Smooth muscle cell (in vitro differentiated cells): ENCODE measurements around the gene C10orf143. TPM values are rescaled to one million over a fixed set of nuclear protein-coding genes. Genes with fewer than 3 reads are reported as not detected.

Source experiments
- DNase-seq: peaks from one replicate; lab custom pipeline; 2025; ENCODE audit not compliant: unreplicated experiment; lab: John Stamatoyannopoulos, UW
- H2AFZ ChIP-seq: fragments of 200-600 bp; sonication (generic); 2 replicates; pipeline ENCODE4 v1.6.0; 2016; ENCODE audit warnings: antibody characterized with exemption, low read depth, mild to moderate bottlenecking
- H3F3A ChIP-seq: fragments of 200-600 bp; sonication (generic); 2 replicates; pipeline ENCODE4 v1.6.0; 2017; ENCODE audit warnings: antibody characterized with exemption, low read depth
- H3K27ac ChIP-seq: fragments of 200-600 bp; sonication (generic); 2 replicates; pipeline ENCODE4 v1.5.1; 2016; ENCODE audit warnings: low read depth, mild to moderate bottlenecking
- H3K27me3 ChIP-seq: fragments of 200-600 bp; sonication (generic); 2 replicates; pipeline ENCODE4 v1.6.1; 2016; ENCODE audit warnings: low read depth, mild to moderate bottlenecking
- H3K36me3 ChIP-seq: fragments of 200-600 bp; sonication (generic); 2 replicates; pipeline ENCODE4 v1.5.1; 2016; ENCODE audit warnings: low read depth
- H3K4me1 ChIP-seq: fragments of 200-600 bp; sonication (generic); 2 replicates; pipeline ENCODE4 v1.5.1; 2016; ENCODE audit warnings: low read depth
- H3K4me2 ChIP-seq: fragments of 200-600 bp; sonication (generic); 2 replicates; pipeline ENCODE4 v1.6.0; 2016; ENCODE audit warnings: mild to moderate bottlenecking
- H3K4me3 ChIP-seq: fragments of 200-600 bp; sonication (generic); 2 replicates; pipeline ENCODE4 v1.5.1; 2016; ENCODE audit warnings: mild to moderate bottlenecking
- H3K79me2 ChIP-seq: fragments of 200-600 bp; sonication (generic); 2 replicates; pipeline ENCODE4 v1.6.0; 2016; ENCODE audit warnings: low read depth, mild to moderate bottlenecking
- H3K9ac ChIP-seq: fragments of 200-600 bp; sonication (generic); 2 replicates; pipeline ENCODE4 v1.6.0; 2016; ENCODE audit warnings: low read depth
- H3K9me3 ChIP-seq: fragments of 200-600 bp; sonication (generic); replicated peaks from 2 replicates; pipeline ENCODE4 v1.5.1; 2016; ENCODE audit warnings: low read depth
- H4K20me1 ChIP-seq: fragments of 200-600 bp; sonication (generic); 2 replicates; pipeline ENCODE4 v1.6.0; 2016; ENCODE audit warnings: low read depth
- WGBS: methylation state at CpG from one replicate; pipeline ENCODE4 v1.1.7; 2016; ENCODE audit warnings: low lambda C conversion rate; 5-methylcytosine and 5-hydroxymethylcytosine counted together
- polyA plus RNA-seq: library from polyadenylated mRNA; unstranded; fragments of >200 nt; fragmentation: Nextera tagmentation; extraction: Ambion mirVana; gene quantifications from 2 replicates; pipeline ENCODE4 v1.2.1, GENCODE V29; 2016
- total RNA-seq: library from RNA; depleted of rRNA; stranded (reverse); fragments of >200 nt; gene quantifications from 2 replicates; pipeline ENCODE4 v1.2.3, GENCODE V29; 2014
- TF ChIP-seq, protein P1 (sequence below): fragments of 200-600 bp; sonication (generic); IDR thresholded peaks from 2 replicates; pipeline ENCODE4 v1.5.1; 2017; ENCODE audit warnings: borderline replicate concordance, mild to moderate bottlenecking, antibody characterized with exemption; ENCODE audit not compliant: insufficient read depth, poor library complexity, severe bottlenecking

The C10orf143 gene
- total and polyA plus RNA-seq, 2 experiments from 2014 or later: 2.0 TPM; not detected in 1

- H3K4me3 ChIP-seq: no peak overlapping the region
These were observed 27.8 kb upstream of the C10orf143 start for GRCh38 chr10:130138479-130138866.

GRCh38 chr10:130137659-130138478 is 27.2 kb upstream of the C10orf143 start:
- no peak for DNase-seq
- Histone ChIP-seq H3F3A (no peaks in the 10 kb centered on the region), H3K9ac (peak overlapping the region; percentile 97), H3K27ac (peak overlapping the region; percentile 97), H2AFZ (no peak overlapping the region), H4K20me1 (peaks cover 61% of the 10 kb centered on the region), H3K9me3 (no peaks in the 10 kb centered on the region), H3K79me2 (peaks cover 67% of the 10 kb centered on the region), H3K4me3 (peak overlapping the region; percentile 99), H3K36me3 (no peaks in the 10 kb centered on the region), H3K4me1 (peaks cover 13% of the 10 kb centered on the region), H3K4me2 (peak overlapping the region; percentile 90), H3K27me3 (no peaks in the 10 kb centered on the region)
- WGBS: 91% methylated on average over 28 of the region's 28 CpGs
- TF ChIP-seq, protein P1, sequence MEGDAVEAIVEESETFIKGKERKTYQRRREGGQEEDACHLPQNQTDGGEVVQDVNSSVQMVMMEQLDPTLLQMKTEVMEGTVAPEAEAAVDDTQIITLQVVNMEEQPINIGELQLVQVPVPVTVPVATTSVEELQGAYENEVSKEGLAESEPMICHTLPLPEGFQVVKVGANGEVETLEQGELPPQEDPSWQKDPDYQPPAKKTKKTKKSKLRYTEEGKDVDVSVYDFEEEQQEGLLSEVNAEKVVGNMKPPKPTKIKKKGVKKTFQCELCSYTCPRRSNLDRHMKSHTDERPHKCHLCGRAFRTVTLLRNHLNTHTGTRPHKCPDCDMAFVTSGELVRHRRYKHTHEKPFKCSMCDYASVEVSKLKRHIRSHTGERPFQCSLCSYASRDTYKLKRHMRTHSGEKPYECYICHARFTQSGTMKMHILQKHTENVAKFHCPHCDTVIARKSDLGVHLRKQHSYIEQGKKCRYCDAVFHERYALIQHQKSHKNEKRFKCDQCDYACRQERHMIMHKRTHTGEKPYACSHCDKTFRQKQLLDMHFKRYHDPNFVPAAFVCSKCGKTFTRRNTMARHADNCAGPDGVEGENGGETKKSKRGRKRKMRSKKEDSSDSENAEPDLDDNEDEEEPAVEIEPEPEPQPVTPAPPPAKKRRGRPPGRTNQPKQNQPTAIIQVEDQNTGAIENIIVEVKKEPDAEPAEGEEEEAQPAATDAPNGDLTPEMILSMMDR: no peak

More at GRCh38 chr10:130138479-130138866, 27.8 kb upstream of the C10orf143 start:
- H3K27me3 ChIP-seq: no peaks in the 10 kb centered on the region
- no peaks in the 10 kb centered on the region for H3F3A ChIP-seq
- no peaks in the 10 kb centered on the region for H3K36me3 ChIP-seq
- peak overlapping the region; percentile 90 for H3K4me2 ChIP-seq
- H3K79me2 ChIP-seq: peaks cover 73% of the 10 kb centered on the region
- H3K27ac ChIP-seq: peak overlapping the region; percentile 97
- no peak overlapping the region for H2AFZ ChIP-seq
- peaks cover 67% of the 10 kb centered on the region for H4K20me1 ChIP-seq
- no peaks in the 10 kb centered on the region for H3K9me3 ChIP-seq
- no peak for DNase-seq
- peak overlapping the region; percentile 97 for H3K9ac ChIP-seq
- H3K4me1 ChIP-seq: peaks cover 13% of the 10 kb centered on the region
- 45% methylated on average over 3 of the region's 3 CpGs for WGBS
- TF ChIP-seq, protein P1: no peak

DNA sequence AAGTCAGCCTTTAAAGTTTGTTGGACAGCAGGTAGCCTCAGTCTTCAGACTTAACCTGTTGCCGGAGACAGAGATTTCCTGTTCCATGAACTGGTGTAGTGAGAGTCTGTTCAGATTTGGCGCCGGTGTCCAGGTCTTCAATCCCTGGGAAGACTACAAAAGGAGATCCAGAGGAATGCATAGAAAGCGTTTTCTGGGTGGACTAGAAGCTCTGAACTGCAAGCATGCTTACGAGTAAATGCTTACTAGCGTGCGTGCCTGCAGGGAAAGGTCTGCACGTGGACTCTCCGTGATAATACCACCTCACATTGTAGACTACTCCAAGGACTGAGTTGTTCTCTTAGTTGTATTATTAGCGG is 26.4 kb upstream of the C10orf143 start:
- WGBS: 2% methylated on average over 10 of the region's 10 CpGs
- TF ChIP-seq, protein P1: no peak
- H3K4me3 ChIP-seq: peak overlapping the region; percentile 99
- H3K4me2 ChIP-seq: peak overlapping the region; percentile 90
- peak overlapping the region; percentile 97 for H3K9ac ChIP-seq
- H3F3A ChIP-seq: no peaks in the 10 kb centered on the region
- H4K20me1 ChIP-seq: peaks cover 53% of the 10 kb centered on the region
- peak overlapping the region; percentile 97 for H3K27ac ChIP-seq
- no peaks in the 10 kb centered on the region for H3K36me3 ChIP-seq
- no peak overlapping the region for H2AFZ ChIP-seq
- H3K4me1 ChIP-seq: peaks cover 13% of the 10 kb centered on the region
- DNase-seq: no peak
- H3K27me3 ChIP-seq: no peaks in the 10 kb centered on the region
- H3K79me2 ChIP-seq: peaks cover 59% of the 10 kb centered on the region
- H3K9me3 ChIP-seq: no peaks in the 10 kb centered on the region
